Neuronal stem cell (in vitro differentiated cells): Measurements from ENCODE around the gene RNF38.

Experiments used
- DNase-seq: peaks from one replicate; pipeline ENCODE4 v3.0.0-alpha.2; 2013; ENCODE audit warnings: low spot score
- H2AFZ ChIP-seq: one replicate; pipeline ENCODE4 v1.6.1; 2013; ENCODE audit warnings: mild to moderate bottlenecking, low read length, inconsistent platforms
- H2AK5ac ChIP-seq: 2 replicates; pipeline ENCODE4 v1.6.1; 2013; ENCODE audit warnings: low read depth, mild to moderate bottlenecking, inconsistent platforms, low read length, moderate library complexity, mixed read lengths
- H2BK120ac ChIP-seq: 2 replicates; pipeline ENCODE4 v1.6.1; 2013; ENCODE audit warnings: low read depth, mild to moderate bottlenecking, inconsistent platforms, low read length, moderate library complexity, mixed read lengths
- H2BK12ac ChIP-seq: one replicate; pipeline ENCODE4 v1.6.1; 2013; ENCODE audit warnings: low read length, inconsistent platforms
- H2BK15ac ChIP-seq: 2 replicates; pipeline ENCODE4 v1.6.1; 2013; ENCODE audit warnings: mild to moderate bottlenecking, low read length, inconsistent platforms, mixed read lengths
- H2BK5ac ChIP-seq: one replicate; pipeline ENCODE4 v1.6.1; 2013; ENCODE audit warnings: inconsistent platforms, mild to moderate bottlenecking, low read length, moderate library complexity
- H3K14ac ChIP-seq: one replicate; pipeline ENCODE4 v1.6.1; 2013; ENCODE audit warnings: low read length, inconsistent platforms
- H3K18ac ChIP-seq: 2 replicates; pipeline ENCODE4 v1.6.1; 2013; ENCODE audit warnings: low read length, inconsistent platforms
- H3K23ac ChIP-seq: 2 replicates; pipeline ENCODE4 v1.6.1; 2013; ENCODE audit warnings: low read depth, mild to moderate bottlenecking, mixed read lengths, low read length, inconsistent platforms; ENCODE audit not compliant: poor library complexity
- H3K27ac ChIP-seq: replicated peaks from 3 replicates; pipeline ENCODE4 v1.5.1; 2013; ENCODE audit warnings: low read length, inconsistent platforms
- H3K27me3 ChIP-seq, 3 experiments: 2 replicates each; pipeline ENCODE4 v1.6.1; 2013; ENCODE audit warnings: low read length in 3 of 3, mild to moderate bottlenecking in 2 of 3, inconsistent platforms in 1 of 3, low read depth in 1 of 3, mixed read lengths in 1 of 3, moderate library complexity in 1 of 3; ENCODE audit not compliant: control insufficient read depth in 3 of 3, insufficient read depth in 3 of 3
- H3K36me3 ChIP-seq, 2 donors: replicated peaks in 1 of 2; 2 replicates each; pipeline ENCODE4 v1.6.1; 2013; ENCODE audit warnings: low read length in 2 of 2; ENCODE audit not compliant: control insufficient read depth in 2 of 2, insufficient read depth in 2 of 2
- H3K4ac ChIP-seq: 2 replicates; pipeline ENCODE4 v1.6.1; 2013; ENCODE audit warnings: inconsistent platforms, mild to moderate bottlenecking, low read length, moderate library complexity
- H3K4me1 ChIP-seq, 2 donors: 1 replicate in 1 of 2; 2 replicates in 1 of 2; pipeline ENCODE4 v1.6.1; 2013; ENCODE audit warnings: low read length in 2 of 2, low read depth in 1 of 2; ENCODE audit not compliant: control insufficient read depth in 2 of 2, insufficient read depth in 1 of 2
- H3K4me2 ChIP-seq: one replicate; pipeline ENCODE4 v1.6.1; 2013; ENCODE audit warnings: mild to moderate bottlenecking, low read length, inconsistent platforms; ENCODE audit not compliant: insufficient read depth, poor library complexity, severe bottlenecking
- H3K4me3 ChIP-seq, 2 donors: 2 replicates each; pipeline ENCODE4 v1.5.1; 2013; ENCODE audit warnings: low read length in 2 of 2, mild to moderate bottlenecking in 2 of 2, inconsistent platforms in 1 of 2, moderate library complexity in 1 of 2
- H3K79me1 ChIP-seq: one replicate; pipeline ENCODE4 v1.6.1; 2013; ENCODE audit warnings: low read depth, mild to moderate bottlenecking, inconsistent platforms, low read length, moderate library complexity
- H3K9ac ChIP-seq: one replicate; pipeline ENCODE4 v1.6.1; 2013; ENCODE audit warnings: mild to moderate bottlenecking, low read depth, low read length, inconsistent platforms; ENCODE audit not compliant: poor library complexity
- H3K9me3 ChIP-seq, 2 donors: replicated peaks in 1 of 2; 2 replicates each; pipeline versions ENCODE3 to v1.6.1; 2013; ENCODE audit warnings: low read length in 2 of 2, mild to moderate bottlenecking in 2 of 2, inconsistent platforms in 1 of 2, low read depth in 1 of 2, mixed read lengths in 1 of 2, moderate library complexity in 1 of 2; ENCODE audit not compliant: control insufficient read depth in 2 of 2, insufficient read depth in 1 of 2
- H4K8ac ChIP-seq: one replicate; pipeline ENCODE4 v1.6.1; 2013; ENCODE audit warnings: low read depth, mild to moderate bottlenecking, inconsistent platforms, low read length, moderate library complexity
- H4K91ac ChIP-seq: one replicate; pipeline ENCODE4 v1.6.1; 2013; ENCODE audit warnings: low read length, low read depth, mild to moderate bottlenecking, inconsistent platforms; ENCODE audit not compliant: poor library complexity
- WGBS, 2 donors: extraction: QIAGEN DNeasy Blood & Tissue Kit; methylation state at CpG; one replicate each; pipeline ENCODE4 v1.1.7; 2013; ENCODE audit warnings: missing lambda C conversion rate in 2 of 2, mixed read lengths in 1 of 2; ENCODE audit not compliant: insufficient read length in 2 of 2, insufficient replicate concordance in 1 of 2; ENCODE audit errors: extremely low coverage in 2 of 2; 5-methylcytosine and 5-hydroxymethylcytosine counted together

The RNF38 gene

GRCh38 chr9:36289836-36290435, 110.1 kb downstream of the RNF38 start:
- Histone ChIP-seq H3K4me2 (no peak overlapping the region), H3K4me3 (no peak overlapping the region), H3K9ac (no peak overlapping the region), H3K36me3 (no peaks in the 10 kb centered on the region), H2BK15ac (no peak overlapping the region), H3K4ac (no peak overlapping the region), H4K8ac (no peak overlapping the region), H3K9me3 (no peaks in the 10 kb centered on the region), H2AK5ac (no peak overlapping the region), H4K91ac (no peak overlapping the region), H2BK120ac (no peak overlapping the region), H3K79me1 (no peaks in the 10 kb centered on the region), H3K27me3 (no peaks in the 10 kb centered on the region), H3K18ac (no peak overlapping the region), H3K14ac (no peak overlapping the region), H3K23ac (no peak overlapping the region), H2BK12ac (no peak overlapping the region), H2BK5ac (no peak overlapping the region), H2AFZ (no peak overlapping the region), H3K4me1 (peaks cover 0 to 4% of the 10 kb centered on the region in 2 donors), H3K27ac (no peak overlapping the region)
- WGBS, 2 donors: no CpG with 5 or more reads among the region's 3 CpGs
- no peak for DNase-seq

DNA sequence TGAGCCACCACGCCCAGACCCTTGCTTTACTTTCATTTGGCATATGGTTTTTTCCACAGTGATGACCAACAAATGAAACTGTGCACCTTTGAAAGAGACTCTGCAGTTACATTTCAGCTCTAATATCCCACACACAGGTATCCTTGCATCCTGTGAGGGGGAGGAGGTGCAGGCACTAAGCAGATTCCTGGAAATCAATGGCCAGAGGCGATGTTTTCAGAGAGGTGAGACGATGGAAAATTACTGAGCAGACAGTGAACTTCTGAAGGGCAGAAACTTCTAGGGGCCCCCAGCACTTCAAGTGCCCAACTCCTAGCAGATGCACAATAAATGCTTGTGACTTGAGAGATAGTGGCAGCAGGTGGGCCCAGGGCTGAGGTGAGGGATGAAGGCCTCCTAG, 112.0 kb downstream of the RNF38 start:
- Histone ChIP-seq H3K4me2 (no peak overlapping the region), H3K18ac (no peak overlapping the region), H3K79me1 (no peaks in the 10 kb centered on the region), H3K14ac (peak overlapping the region; percentile 78), H2BK12ac (no peak overlapping the region), H2BK15ac (no peak overlapping the region), H3K36me3 (no peaks in the 10 kb centered on the region), H4K8ac (no peak overlapping the region), H2BK120ac (no peak overlapping the region), H2AFZ (no peak overlapping the region), H3K27ac (no peak overlapping the region), H3K23ac (no peak overlapping the region), H4K91ac (no peak overlapping the region), H2AK5ac (no peak overlapping the region), H3K4me3 (no peak overlapping the region), H3K9ac (no peak overlapping the region), H2BK5ac (no peak overlapping the region), H3K27me3 (no peaks in the 10 kb centered on the region), H3K4me1 (peaks cover 0 to 4% of the 10 kb centered on the region in 2 donors), H3K9me3 (no peaks in the 10 kb centered on the region), H3K4ac (no peak overlapping the region)
- no CpG with 5 or more reads among the region's 3 CpGs for WGBS, 2 donors
- DNase-seq: no peak
